GM21367 (cell line): ENCODE measurements around the gene RNF220.

Experiments used
- ATAC-seq: cut with Tn5 transposase; IDR thresholded peaks from one replicate; pipeline ENCODE4 v1.9.1; 2021; ENCODE audit not compliant: unreplicated experiment

The RNF220 gene

DNA sequence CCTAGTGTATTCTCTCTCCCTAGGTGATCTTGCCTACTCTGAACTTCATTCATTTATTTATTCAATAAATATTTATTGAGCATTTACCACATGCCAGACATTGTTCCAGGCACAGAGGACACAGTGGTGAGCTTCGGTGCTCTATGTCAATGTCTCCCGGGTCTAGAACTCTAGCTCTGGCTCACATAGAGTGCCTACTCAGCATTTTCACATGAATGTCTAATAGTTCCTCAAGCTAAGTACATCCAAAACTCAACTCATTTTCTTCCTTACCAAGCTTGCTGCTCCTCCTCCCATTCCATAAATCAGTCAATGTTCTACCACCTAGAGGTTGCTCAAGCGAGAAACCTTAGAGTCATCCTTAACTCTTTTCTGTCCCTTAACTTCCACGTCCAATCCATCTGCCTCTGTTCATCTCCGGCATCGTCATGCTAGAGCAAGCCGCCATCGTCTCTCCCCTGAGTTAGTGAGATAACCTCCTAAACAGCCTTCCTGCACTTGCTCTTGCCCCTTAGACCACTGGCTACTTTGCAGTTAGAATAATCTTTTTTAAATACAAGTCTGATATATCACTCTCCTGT is 201.7 kb downstream of the RNF220 start:
- ATAC-seq: no peak

DNA sequence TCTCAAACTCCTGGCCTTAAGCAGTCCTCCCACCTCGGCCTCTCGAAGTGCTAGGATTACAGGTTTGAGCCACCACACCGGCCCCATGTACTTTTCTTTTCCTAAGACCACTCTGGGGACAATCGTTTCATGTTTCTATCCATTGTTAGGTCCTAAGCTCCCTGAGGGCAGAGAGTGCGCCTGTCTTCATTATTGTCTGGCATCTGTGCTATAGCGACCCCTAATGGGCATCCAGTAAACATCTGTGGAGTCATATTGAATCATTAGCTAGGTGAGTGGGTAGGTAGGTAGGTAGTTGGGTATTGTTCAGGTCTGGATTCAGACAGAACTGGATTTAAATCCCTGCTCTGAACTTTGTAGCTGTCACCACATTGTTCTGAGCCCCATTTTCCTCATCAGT is 203.1 kb downstream of the RNF220 start:
- no peak for ATAC-seq

GRCh38 chr1:44609412-44609767 is 204.3 kb downstream of the RNF220 start:
- ATAC-seq: no peak

DNA sequence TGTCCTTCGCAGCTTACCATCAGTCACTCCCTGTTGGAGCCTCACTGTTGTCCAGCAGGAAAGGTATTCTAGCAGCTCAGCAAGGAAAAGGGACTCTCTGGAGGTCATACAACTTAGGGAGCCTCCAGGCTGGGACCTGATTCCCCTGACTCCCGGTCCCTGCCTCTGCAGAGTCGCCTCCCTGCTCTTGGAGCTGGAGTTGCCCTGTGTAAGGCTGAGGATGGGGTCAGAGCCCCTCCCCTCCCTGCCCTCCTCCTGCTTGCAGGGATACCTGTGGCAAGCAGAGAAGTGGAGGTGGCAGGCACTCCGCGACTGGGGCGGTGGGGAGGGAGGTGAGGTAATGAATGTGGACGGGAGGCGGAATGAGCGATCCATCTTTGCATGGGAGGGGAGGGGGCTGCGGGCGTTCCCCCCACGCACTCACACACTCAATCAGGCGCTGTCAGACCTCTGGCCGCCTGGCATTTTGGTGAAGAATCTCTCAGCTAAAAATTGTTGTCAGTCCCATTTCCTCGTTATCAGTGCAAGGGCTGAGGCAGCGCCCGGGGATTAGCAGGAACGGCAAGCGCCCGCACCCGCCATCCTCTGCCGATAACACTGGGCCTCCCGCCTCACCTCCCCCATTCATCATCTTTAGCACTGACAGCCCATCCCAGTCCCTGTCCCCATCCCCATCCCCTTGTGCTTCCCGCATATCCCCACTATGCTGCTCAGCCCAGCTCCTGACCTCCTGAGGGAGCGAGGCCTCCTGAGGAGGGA is 204.9 kb downstream of the RNF220 start:
- no peak for ATAC-seq

- ATAC-seq: no peak
These were observed 205.6 kb downstream of the RNF220 start for GRCh38 chr1:44610527-44611148.

DNA sequence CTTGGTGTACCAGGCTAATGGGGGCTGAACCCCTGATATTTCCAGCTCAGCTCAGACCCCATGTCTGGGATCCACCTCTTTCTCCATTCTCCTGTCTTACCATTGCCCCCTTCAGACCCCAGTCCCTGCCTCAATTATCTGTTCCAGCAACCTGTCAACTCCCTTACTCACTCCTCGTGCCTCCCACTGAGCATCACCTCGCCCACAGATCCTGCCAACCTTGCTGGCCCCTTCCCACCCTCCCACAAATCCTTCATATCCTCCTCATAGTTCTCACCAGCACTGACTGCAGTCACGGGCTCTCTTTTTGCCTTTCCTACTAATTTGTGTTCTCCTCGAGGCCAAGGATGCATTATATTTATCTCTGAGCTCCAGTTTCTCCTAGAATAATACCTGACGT is 206.4 kb downstream of the RNF220 start:
- no peak for ATAC-seq

DNA sequence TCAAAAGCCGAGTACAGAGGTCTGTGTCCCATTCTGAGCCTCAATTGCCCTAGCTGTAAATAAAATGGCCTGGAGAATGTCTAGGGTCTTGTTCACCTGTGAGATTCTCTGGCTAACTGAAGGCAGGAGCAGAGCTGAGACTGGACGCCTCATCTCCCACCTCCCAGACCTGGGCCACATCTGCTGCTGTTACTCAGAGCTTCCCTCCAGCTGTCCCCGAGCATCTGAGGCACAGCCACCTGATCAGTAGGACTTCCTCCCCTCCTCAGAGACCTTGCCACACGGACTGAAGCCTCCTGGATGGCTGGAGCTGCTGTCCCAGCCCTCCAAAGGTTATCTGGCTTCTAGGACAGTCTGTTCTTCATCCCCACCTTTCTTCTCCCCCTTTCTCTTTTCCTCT is 206.8 kb downstream of the RNF220 start:
- ATAC-seq: no peak

GRCh38 chr1:44613941-44614340 is 208.9 kb downstream of the RNF220 start:
- ATAC-seq: no peak

DNA sequence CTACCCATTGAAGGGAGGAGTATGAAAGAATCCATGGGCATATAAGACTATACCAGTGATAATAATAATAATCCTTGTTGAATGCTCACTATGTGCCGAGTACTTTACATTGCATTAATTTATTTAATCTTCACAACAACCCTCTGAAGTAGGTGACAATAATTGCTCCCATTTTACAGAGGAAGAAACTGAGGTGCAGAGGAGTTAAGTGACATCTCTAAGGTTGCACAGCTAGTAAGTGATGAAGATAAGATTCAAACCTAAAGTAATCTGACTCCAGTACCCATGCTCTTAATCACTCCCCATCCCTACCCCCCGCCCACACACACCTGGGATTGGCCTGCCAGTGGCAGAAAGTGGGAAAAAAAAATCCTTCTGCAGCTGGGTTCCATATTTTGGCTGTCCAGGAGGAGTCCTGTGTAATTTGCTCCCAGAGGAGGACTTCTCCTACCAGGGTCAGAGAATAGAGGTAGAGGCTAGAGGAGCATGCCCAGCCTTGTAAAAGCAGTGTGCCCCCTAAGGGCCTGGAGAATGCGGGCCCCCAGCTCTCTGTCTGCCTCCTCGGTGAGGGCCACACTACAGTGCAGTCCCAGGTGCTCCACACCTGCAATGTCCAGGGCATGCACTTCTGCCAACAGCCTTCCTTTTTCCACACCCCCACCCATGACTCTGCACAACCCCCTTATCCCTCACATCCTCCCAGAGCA is 211.4 kb downstream of the RNF220 start:
- ATAC-seq: no peak

GRCh38 chr1:44616991-44617702 is 212.1 kb downstream of the RNF220 start:
- ATAC-seq: no peak

DNA sequence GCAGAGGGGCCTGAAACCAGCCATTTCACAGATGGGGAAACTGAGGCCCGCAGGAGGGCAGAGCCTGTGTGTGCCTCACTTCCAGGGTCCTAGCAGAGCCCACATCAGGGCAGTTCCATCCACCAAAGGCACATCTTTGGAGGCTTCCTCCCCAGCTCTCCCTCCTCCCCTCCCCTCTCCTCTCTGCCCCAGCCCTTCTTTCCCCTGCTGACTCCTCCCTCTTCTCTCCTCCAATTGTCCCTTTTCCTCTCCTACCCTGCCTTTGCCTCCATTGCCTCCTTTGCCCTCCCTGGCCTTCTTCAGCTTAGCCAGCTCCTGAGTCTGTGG is 212.6 kb downstream of the RNF220 start:
- no peak for ATAC-seq

- no peak for ATAC-seq
These were observed 214.3 kb downstream of the RNF220 start for GRCh38 chr1:44619261-44619900.

GRCh38 chr1:44620072-44620471 is 215.0 kb downstream of the RNF220 start:
- ATAC-seq: no peak

- ATAC-seq: no peak
These were observed 216.8 kb downstream of the RNF220 start for GRCh38 chr1:44621841-44622286.

GRCh38 chr1:44624268-44624901 is 219.3 kb downstream of the RNF220 start:
- ATAC-seq: no peak

DNA sequence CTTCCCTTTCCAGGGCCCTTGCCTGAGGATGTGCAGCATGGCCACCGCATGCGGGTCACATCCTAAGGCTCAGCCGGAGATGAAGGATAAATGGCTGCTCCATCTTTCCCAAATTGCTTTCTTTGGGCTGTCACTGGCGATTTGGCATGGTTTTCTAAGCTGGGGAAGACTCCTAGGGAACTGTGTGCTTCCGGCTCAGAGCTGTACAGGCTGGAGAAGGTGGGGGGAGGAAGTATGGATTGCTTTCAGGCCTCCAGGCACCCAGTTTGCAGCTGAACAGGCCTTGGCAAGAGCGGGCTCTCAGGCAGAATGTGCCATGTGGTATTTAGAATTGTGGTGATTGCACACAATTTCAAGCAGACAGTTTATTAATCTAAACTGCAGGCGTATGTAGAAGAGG is 220.3 kb downstream of the RNF220 start:
- ATAC-seq: no peak

- ATAC-seq: no peak
These were observed 224.1 kb downstream of the RNF220 start for GRCh38 chr1:44628962-44629756.

DNA sequence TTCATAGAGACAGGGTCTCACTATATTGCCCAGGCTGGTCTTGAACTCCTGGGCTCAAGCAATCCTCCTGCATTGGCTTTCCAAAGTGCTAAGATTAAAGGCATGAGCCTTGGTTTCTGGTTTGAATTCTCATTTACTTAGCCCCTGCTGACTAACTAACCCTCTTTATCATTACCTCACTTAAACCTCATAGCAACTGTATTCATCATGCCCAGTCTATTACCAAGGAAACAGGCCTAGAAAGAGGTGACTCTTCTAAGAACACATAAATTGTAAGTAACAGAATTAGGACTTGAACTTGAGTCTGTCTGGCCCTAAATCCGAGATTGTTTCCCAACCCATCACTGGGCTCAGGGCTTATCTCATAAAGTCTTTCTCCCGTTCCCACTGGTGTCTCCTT is 225.1 kb downstream of the RNF220 start:
- no peak for ATAC-seq

- ATAC-seq: peak; percentile 11
These were observed 226.2 kb downstream of the RNF220 start for GRCh38 chr1:44631333-44631646.
